LNCaP clone FGC (cell line): ENCODE measurements around the gene LTA.

ENCODE experiments used
- DNase-seq: peaks from one replicate; pipeline ENCODE4 v3.0.0-alpha.2; 2011; ENCODE audit warnings: low read depth
- H3K4me3 ChIP-seq: 2 replicates; pipeline ENCODE4 v1.5.1; 2011; ENCODE audit warnings: mild to moderate bottlenecking, low read depth, low read length, control low read depth
- TF ChIP-seq, protein P1 (sequence below): IDR thresholded peaks from 2 replicates; pipeline ENCODE4 v1.5.1; 2012; ENCODE audit warnings: mild to moderate bottlenecking; ENCODE audit not compliant: control insufficient read depth, insufficient read depth; ENCODE audit errors: extremely low read depth

The LTA gene, protein sequence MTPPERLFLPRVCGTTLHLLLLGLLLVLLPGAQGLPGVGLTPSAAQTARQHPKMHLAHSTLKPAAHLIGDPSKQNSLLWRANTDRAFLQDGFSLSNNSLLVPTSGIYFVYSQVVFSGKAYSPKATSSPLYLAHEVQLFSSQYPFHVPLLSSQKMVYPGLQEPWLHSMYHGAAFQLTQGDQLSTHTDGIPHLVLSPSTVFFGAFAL

DNA sequence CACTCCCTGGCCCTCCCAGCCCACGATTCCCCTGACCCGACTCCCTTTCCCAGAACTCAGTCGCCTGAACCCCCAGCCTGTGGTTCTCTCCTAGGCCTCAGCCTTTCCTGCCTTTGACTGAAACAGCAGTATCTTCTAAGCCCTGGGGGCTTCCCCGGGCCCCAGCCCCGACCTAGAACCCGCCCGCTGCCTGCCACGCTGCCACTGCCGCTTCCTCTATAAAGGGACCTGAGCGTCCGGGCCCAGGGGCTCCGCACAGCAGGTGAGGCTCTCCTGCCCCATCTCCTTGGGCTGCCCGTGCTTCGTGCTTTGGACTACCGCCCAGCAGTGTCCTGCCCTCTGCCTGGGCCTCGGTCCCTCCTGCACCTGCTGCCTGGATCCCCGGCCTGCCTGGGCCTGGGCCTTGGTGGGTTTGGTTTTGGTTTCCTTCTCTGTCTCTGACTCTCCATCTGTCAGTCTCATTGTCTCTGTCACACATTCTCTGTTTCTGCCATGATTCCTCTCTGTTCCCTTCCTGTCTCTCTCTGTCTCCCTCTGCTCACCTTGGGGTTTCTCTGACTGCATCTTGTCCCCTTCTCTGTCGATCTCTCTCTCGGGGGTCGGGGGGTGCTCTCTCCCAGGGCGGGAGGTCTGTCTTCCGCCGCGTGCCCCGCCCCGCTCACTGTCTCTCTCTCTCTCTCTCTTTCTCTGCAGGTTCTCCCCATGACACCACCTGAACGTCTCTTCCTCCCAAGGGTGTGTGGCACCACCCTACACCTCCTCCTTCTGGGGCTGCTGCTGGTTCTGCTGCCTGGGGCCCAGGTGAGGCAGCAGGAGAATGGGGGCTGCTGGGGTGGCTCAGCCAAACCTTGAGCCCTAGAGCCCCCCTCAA, at the start of gene LTA:
Gene LTA (plus strand): TSS at position 249 of the 871 bp plus-strand sequence. CDS start 454 bp downstream, at position 703.
- TF ChIP-seq, protein P1, sequence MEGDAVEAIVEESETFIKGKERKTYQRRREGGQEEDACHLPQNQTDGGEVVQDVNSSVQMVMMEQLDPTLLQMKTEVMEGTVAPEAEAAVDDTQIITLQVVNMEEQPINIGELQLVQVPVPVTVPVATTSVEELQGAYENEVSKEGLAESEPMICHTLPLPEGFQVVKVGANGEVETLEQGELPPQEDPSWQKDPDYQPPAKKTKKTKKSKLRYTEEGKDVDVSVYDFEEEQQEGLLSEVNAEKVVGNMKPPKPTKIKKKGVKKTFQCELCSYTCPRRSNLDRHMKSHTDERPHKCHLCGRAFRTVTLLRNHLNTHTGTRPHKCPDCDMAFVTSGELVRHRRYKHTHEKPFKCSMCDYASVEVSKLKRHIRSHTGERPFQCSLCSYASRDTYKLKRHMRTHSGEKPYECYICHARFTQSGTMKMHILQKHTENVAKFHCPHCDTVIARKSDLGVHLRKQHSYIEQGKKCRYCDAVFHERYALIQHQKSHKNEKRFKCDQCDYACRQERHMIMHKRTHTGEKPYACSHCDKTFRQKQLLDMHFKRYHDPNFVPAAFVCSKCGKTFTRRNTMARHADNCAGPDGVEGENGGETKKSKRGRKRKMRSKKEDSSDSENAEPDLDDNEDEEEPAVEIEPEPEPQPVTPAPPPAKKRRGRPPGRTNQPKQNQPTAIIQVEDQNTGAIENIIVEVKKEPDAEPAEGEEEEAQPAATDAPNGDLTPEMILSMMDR, result no peak
- H3K4me3 ChIP-seq, result no peak within 1 kb of the TSS
- no peak for DNase-seq

DNA sequence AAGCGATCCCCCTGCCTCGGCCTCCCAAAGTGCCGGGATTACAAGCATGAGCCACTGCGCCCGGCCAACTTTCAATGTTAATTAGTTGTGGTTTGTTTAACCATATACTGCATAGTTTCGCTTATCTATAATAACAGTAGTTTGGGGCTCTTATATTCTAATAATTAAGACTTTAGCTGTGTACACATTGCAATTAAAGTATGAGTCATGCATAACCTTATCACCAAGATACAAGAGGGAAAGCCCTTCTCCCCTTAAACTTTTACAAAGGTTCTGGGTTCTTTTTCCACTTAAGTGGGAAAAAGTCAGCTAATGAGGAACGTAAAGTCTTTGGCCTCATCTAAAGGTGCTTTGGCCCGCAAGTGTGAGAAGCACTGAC, 46.5 kb upstream of the LTA start:
- H3K4me3 ChIP-seq, result no peak overlapping the region
- DNase-seq, result no peak
- TF ChIP-seq, protein P1, result no peak

DNA sequence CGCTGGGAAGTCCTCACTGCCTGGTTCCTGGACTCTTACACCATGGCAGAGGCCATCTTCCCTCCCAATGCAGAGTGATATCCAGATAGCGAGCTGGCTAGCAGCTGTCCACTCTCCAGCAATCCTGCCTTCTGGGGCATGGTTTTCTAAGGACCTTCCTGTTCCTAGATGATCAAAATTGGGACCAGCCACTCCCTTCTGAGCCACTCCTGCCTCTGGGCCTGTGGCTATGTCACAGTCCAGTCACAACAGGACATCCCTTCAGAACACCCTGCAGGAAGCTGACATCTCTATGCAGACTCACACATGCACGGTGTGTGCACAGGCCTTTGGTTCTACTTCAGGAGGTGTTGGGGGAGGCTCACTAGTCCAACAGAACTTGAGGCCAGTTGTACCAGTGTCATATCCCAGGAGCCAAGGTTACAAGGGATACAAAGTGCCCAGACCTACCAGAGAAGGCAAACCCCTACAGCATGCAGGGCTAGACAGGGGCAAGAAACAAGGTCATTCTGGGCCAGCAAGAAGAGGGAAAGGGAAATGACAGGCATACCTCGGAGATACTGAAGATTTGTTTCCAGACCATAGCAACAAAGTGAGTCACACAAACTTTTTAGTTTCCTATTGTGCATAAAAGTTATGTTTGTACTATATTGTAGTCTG, 46.0 kb upstream of the LTA start:
- DNase-seq, result no peak
- H3K4me3 ChIP-seq, result no peak overlapping the region
- TF ChIP-seq, protein P1, result no peak

DNA sequence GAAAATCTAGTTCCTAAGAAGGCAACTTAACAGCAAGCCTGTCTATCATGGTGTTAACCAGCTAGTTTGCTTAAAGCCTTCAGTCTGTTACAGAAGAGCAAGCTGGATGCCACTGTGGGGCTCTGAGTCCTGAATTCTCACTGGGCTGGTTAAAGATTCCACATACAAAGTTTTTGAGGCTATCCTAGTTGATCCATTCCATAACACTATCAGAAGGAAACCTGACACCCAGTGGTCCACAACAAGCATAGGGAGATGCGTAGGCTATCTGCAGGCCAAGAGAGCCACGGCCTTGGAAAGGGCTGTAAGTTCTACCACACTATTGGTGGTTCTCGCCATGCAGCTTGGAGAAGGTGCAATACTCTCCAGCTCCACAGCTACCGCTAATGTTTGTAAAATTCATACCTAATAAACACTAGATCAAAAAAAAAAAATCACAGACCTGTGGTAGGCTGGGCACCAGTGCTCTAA, 43.7 kb upstream of the LTA start:
- TF ChIP-seq, protein P1, result no peak
- H3K4me3 ChIP-seq, result no peak overlapping the region
- DNase-seq, result no peak

DNA sequence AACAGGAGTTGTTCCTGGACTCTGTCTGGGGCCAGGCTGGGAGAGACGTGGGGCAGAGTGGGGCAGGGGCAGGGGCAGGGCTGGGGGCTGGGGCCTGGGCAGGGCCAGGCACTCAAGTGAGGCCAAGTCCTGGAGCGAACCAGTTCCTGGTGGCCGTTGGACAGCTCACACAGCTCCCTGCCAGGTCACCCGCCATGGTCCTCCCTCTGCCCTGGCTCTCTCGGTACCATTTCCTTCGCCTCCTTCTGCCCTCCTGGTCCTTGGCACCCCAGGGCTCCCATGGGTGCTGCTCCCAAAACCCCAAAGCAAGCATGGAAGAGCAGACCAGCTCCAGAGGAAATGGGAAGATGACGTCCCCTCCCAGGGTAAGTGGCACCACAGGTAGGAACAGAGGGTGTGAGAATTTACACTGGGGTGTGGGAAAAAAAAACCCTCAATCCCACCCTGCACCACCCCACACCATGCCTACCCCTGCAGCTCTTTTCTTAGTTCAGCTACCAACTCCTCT, 43.2 kb upstream of the LTA start, which contains the start of gene MCCD1:
Gene MCCD1 (plus strand): TSS at position 142 of the 508 bp plus-strand sequence. CDS start 53 bp downstream, at position 195.
- H3K4me3 ChIP-seq, result no peak within 1 kb of the TSS
- no peak for DNase-seq
- TF ChIP-seq, protein P1, result no peak

DNA sequence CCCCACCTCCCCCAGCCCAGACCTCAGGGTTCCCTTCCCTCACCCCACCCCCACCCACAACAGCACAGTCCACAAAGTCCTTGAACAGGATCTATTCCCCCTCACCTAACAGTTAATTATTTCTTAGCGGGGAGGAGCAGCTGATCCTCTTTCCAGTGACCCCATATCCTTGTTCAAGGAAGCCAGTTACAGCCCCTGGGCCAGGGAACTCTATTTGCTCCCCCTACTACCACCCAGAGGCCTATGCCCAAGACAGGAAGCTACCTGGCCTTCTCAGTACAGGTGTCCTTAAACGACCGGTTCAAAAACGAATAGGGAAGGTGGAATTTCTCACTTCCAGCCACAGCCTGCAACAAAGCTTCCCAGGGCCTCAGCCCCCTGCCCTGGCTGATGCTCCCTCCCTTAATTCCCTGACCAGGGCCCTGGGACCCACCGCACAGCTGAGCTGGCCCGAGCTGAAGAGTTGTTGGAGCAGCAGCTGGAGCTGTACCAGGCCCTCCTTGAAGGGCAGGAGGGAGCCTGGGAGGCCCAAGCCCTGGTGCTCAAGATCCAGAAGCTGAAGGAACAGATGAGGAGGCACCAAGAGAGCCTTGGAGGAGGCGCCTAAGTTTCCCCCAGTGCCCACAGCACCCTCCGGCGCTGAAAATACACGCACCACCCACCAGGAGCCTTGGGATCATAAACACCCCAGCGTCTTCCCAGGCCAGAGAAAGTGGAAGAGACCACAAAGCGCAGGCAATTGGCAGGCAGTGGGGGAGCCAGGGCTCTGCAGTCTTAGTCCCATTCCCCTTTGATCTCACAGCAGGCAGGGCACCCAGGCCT, 42.5 kb upstream of the LTA start:
- DNase-seq, result no peak
- no peak overlapping the region for H3K4me3 ChIP-seq
- TF ChIP-seq, protein P1, result no peak
